ENCODE results near the gene NOL3.

DNA sequence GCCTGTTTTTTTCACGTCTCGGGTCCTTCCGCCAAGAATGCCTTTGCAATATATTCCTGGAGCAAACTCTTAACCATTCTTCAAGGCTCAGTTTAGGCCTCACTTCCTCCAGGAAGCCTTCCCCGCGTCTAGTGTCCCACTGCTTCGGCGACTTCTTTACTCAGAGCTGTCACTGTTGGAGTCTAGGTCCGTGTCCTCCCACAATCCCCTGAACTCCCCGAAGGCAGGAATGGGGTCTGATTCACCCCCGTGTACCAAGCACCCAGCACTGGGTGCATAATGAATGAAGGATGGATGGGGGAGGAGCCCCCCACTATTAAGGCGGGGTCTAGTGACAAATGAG, 12.9 kb downstream of the NOL3 start:
- TF ChIP-seq, protein P1, sequence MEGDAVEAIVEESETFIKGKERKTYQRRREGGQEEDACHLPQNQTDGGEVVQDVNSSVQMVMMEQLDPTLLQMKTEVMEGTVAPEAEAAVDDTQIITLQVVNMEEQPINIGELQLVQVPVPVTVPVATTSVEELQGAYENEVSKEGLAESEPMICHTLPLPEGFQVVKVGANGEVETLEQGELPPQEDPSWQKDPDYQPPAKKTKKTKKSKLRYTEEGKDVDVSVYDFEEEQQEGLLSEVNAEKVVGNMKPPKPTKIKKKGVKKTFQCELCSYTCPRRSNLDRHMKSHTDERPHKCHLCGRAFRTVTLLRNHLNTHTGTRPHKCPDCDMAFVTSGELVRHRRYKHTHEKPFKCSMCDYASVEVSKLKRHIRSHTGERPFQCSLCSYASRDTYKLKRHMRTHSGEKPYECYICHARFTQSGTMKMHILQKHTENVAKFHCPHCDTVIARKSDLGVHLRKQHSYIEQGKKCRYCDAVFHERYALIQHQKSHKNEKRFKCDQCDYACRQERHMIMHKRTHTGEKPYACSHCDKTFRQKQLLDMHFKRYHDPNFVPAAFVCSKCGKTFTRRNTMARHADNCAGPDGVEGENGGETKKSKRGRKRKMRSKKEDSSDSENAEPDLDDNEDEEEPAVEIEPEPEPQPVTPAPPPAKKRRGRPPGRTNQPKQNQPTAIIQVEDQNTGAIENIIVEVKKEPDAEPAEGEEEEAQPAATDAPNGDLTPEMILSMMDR (IDR thresholded peaks at IDR 0.05): no peak
- no peak for TF ChIP-seq POLR2A (IDR thresholded peaks at IDR 0.05)
